CD4-positive, alpha-beta T cell treated with Interferon alpha-2 for 1 hour (primary cell): ENCODE results near the gene NSD2.

Experiments used
- DNase-seq, 2 donors: peaks; one replicate each; pipeline ENCODE4 v3.0.0-alpha.2; 2020 to 2022

The NSD2 gene

GRCh38 chr4:1973661-1974060 is 102.5 kb downstream of the NSD2 start:
- DNase-seq: no peak

GRCh38 chr4:1974840-1975239 is 103.6 kb downstream of the NSD2 start:
- no peak for DNase-seq

GRCh38 chr4:1975391-1975801 is 104.2 kb downstream of the NSD2 start:
- no peak for DNase-seq

- no peak for DNase-seq
These were observed 104.7 kb downstream of the NSD2 start for GRCh38 chr4:1975880-1976279.

- no peak for DNase-seq
These were observed 105.5 kb downstream of the NSD2 start for GRCh38 chr4:1976416-1977352.

- no peak for DNase-seq
These were observed 107.0 kb downstream of the NSD2 start for GRCh38 chr4:1978226-1978625.

GRCh38 chr4:1978741-1979476 is 107.7 kb downstream of the NSD2 start:
- no peak for DNase-seq

- DNase-seq: no peak
These were observed 108.4 kb downstream of the NSD2 start for GRCh38 chr4:1979477-1980196.

- no peak for DNase-seq
These were observed 109.4 kb downstream of the NSD2 start for GRCh38 chr4:1980561-1981041.

- DNase-seq: peak in 1 of 2 donors; percentile 10
These were observed 110.3 kb downstream of the NSD2 start for GRCh38 chr4:1981251-1982058.

GRCh38 chr4:1982124-1983052 is 111.2 kb downstream of the NSD2 start:
- no peak for DNase-seq

GRCh38 chr4:1983053-1983845 is 112.1 kb downstream of the NSD2 start:
- DNase-seq: no peak

- DNase-seq: no peak
These were observed 112.7 kb downstream of the NSD2 start for GRCh38 chr4:1983846-1984405.

GRCh38 chr4:1984406-1985191 is 113.4 kb downstream of the NSD2 start:
- DNase-seq: no peak

GRCh38 chr4:1985294-1985693 is 114.1 kb downstream of the NSD2 start:
- DNase-seq: no peak

GRCh38 chr4:1985780-1986577 is 114.8 kb downstream of the NSD2 start:
- DNase-seq: no peak

- DNase-seq: no peak
These were observed 115.5 kb downstream of the NSD2 start for GRCh38 chr4:1986578-1987210.

GRCh38 chr4:1987296-1987695 is 116.1 kb downstream of the NSD2 start:
- no peak for DNase-seq
